RCC 7860 (cell line): ENCODE data around the gene SLC50A1.
"Not testable (repeated sequence)": the region's sequence is repeated elsewhere in the genome, so short reads cannot be mapped to it uniquely, and the experiment has no call there.

Source experiments
- DNase-seq: peaks from one replicate; pipeline ENCODE4 v3.0.0-alpha.2; 2015; ENCODE audit warnings: low spot score
- FAIRE-seq: peaks from 2 replicates; lab custom pipeline; 2012; peaks lifted over from hg19 to GRCh38; lab: Jason Lieb, UNC

SLC50A1 gene

DNA sequence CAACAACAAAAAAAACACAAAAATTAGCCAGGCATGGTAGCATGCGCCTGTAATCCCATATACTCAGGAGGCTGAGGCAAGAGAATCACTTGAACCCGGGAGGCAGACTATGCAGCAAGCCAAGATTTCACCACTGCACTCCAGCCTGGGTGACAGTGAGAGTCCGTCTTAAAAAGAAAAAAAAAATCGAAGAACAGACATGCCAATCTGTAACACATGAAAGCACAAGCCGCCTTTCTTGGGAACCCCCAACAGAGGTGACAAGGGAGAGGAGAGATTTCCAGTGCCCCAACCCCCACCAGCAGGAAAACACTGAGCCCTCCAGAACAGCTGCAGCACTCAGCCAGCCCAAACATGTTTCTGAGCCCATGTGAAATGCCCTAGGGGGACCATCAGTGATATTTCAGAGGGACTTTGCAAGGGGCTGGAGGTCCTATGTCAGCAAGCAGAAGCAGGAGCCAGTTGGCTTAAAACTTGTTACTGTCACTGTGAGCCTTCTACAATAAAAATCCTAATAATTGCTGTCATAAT is 22.1 kb upstream of the SLC50A1 start:
- FAIRE-seq (no peak), DNase-seq (no peak)

DNA sequence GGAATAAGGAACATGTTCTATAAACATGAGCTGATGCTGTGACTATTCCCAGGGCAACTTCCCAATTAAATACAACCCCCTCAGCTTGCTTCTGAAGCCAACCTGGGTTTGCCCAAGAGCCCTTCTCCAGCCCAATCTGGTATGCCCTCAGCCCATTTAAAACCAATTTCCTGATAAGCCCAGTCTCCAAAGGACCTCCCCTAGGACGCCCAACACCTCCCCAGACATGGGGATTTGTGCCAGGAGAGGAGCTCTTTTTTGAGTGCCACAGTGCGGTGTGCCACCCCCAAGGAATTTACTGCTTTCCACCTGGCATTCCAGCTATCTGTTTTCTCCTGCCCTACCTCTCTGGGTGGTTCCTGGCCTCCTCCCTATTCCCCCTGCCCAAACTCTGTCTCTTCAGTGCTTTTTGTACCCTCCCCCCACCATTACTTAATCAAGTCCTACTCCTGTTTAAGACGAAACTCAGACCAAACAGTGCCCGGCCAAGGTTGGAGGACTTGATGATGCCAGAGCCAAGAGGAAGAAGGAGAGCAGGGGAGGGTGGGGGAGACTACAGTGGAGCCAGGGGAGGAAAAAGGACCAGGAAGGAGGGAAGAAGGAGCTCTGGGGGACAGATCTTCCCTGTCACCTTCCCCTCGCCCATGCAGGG is 19.4 kb upstream of the SLC50A1 start:
- DNase-seq (no peak), FAIRE-seq (no peak)

- FAIRE-seq (no peak), DNase-seq (no peak)
Measured at GRCh38 chr1:155117610-155118009, 18.0 kb upstream of the SLC50A1 start.

DNA sequence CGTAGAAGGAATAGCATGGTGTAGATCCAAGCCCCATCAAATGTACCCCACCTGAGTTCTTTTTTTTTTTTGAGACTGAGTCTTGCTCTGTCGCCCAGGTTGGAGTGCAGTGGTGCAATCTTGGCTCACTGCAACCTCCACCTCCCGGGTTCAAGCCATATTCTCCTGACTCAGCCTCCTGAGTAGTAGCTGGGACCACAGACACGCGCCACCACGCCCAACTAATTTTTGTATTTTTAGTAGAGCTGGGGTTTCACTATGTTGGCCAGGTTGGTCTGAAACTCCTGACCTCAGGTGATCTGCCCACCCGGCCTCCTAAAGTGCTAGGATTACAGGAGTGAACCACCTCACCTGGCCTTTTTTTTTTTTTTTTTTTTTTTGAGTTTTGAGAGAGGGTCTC is 17.6 kb upstream of the SLC50A1 start:
- not testable (repeated sequence) for DNase-seq, FAIRE-seq

GRCh38 chr1:155120253-155120652 is 15.4 kb upstream of the SLC50A1 start:
- FAIRE-seq: no peak
- DNase-seq: no peak

GRCh38 chr1:155121249-155121648 is 14.4 kb upstream of the SLC50A1 start:
- FAIRE-seq (no peak), DNase-seq (no peak)

DNA sequence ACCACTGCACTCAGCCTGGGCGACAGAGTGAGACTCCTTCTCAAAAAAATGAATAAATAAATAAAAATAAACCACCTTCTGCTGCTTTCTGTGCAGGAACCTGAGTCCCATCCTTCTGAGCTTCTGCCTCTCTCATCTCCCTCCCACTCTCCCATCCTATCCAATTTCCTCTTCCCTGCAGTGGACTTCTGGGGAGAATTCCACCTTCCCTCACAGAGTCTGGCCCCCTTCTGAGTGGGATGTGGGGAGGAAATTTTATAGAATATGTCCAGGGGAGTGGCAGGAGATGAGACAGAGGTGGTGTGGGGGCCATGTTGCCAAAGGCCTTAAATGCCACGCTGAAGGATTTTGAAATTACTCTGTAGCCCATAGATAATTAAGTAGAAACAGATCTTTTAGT is 13.3 kb upstream of the SLC50A1 start:
- no peak for FAIRE-seq
- no peak for DNase-seq

GRCh38 chr1:155123801-155124200 is 11.9 kb upstream of the SLC50A1 start:
- DNase-seq (no peak), FAIRE-seq (no peak)

DNA sequence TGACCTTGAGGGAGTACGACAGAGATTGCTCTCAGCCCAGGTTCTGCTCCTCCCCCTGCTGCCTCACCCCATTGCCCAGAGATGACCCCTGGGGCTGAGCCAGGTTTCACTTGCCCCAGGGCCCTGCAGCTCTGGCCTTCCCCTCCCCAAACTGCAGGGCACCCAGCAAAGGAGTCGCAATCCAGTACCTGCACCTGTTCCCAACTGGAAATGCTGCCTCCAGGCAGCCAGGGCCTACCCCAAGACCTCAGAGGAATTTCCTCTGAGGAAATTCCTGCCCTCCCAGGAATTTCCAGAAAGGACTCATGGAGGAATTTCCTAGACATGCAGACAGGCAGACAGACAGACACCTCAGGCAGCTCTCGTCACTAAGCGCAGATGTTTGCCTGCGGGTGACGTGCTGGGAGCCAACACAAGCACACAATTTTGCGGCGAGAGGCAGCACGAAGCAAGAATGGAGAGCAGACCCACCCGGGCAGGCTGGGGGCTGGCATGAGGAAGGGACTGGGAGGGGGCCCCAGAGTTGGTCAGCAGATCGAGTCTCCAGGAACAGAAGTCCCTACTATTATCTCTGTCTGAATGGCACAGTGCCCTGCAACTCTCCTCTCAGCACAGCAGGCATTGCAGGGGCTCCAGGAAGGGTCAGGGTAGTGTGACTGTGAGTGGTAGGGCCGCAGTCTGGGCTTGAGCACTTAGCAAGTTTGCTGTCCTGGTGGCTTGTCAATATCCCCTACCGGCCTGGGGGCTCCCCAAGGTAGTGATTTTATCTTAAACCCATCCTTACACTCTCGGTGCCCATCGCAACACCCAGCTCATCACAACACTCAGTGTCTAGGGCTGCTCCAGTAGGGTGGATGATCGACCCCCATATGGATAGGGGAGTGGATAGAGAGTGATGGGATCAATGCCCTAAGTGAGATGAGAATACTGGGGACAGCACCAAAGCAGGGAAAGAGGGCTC is 10.9 kb upstream of the SLC50A1 start:
- FAIRE-seq (no peak), DNase-seq (peak; percentile 53)

DNA sequence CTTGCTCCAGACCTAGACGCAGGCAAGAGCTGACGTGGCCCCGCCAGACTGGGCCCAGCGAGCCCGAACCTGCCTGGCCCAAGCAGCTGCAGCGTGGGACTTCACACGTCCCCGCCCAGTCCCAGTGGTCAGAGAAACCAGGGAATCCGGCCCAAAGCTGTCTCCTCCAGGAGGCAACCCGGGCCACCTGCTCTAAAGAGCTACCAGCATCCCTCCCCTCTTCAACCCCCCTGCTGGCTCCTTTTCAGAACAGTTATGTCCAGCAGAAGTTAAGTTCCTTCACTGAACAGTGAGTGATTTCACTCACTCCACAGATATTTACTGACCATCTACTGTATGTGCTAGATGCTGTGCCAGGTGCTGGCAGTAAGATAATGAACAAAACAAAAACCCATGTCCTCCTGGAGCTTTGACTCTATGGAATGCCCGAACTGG is 10.1 kb upstream of the SLC50A1 start:
- DNase-seq (no peak), FAIRE-seq (no peak)

- FAIRE-seq: no peak
- DNase-seq: no peak
Measured at GRCh38 chr1:155125946-155126555, 9.6 kb upstream of the SLC50A1 start.

- FAIRE-seq (no peak), DNase-seq (no peak)
Measured at GRCh38 chr1:155126556-155127104, 9.0 kb upstream of the SLC50A1 start.

GRCh38 chr1:155127105-155127966 is 8.3 kb upstream of the SLC50A1 start, which contains the start of gene EFNA1:
Gene EFNA1 (plus strand): TSS chr1:155127876. CDS start chr1:155127978, 102 bp downstream.
- no peak for FAIRE-seq
- peak; percentile 23 for DNase-seq

DNA sequence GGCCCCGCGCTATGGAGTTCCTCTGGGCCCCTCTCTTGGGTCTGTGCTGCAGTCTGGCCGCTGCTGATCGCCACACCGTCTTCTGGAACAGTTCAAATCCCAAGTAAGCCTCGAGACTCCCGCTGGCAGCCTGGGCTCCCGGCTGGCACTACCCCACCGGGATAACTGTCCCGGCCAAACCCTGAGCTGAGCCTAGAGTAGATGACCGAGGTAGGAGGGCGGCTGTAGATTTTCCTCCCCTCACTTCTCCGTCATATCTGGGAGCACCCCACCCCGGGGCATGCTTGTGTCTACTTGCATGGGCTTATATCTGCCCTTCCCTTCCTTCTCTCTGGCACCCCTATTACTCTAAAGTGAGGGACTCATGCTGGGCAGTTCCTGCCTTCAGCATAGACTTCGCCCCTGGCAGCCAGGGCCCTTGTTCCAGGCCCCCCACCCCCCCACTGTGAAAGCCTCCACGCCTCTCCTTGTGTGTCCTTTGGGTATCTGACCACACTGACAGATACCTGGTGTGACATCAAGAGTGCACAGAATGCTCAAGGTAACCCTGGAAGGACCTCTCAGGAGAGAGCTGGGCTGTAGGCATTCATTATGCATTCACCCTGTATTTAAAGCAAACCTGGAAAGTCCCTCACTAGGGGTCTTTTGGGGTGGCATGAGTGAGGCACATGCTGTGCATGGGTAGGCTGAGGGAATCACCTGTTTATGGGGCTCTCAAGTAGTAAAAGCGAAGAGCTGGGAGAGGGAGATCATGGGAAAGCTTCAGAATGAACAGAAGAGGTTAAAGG is 7.5 kb upstream of the SLC50A1 start:
- FAIRE-seq: no peak
- no peak for DNase-seq

- no peak for FAIRE-seq
- peak; percentile 38 for DNase-seq
Measured at GRCh38 chr1:155128755-155129473, 6.7 kb upstream of the SLC50A1 start.

DNA sequence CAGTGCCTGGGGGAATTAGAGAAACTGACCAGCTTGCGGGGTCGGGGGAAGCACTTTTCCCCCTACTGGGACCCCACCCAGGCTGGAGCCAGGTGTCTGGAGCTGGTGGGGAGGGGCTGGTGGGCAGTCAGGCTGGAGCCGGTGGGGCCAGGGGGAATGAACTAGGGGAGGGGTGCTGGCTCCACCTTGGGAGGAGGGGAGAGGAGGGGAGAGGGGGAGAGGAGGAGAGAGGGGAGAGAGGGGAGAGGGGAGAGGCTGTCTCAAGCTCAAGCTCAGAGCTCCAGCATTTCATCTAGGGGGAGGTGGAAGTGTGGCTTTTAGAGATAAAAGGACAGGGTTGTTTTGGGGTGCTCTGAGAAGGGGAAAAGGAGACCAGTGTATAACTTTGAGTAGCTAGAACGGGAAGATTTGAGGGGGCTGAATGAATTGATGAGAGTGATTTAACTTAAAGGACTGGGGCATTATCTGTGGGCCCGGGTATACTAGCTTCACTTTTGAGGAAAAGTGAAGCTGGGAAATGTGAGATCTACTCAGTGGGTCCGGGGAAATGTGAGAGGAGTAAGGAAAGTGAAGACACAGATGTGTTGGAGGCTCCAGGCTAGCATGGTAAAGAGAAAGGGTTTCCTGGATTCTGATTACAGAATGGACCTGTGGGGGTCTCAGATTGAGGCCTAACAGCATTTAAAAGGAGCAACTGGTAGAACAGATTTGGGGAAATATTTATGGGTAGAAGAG is 5.2 kb upstream of the SLC50A1 start:
- no peak for FAIRE-seq
- DNase-seq: no peak

DNA sequence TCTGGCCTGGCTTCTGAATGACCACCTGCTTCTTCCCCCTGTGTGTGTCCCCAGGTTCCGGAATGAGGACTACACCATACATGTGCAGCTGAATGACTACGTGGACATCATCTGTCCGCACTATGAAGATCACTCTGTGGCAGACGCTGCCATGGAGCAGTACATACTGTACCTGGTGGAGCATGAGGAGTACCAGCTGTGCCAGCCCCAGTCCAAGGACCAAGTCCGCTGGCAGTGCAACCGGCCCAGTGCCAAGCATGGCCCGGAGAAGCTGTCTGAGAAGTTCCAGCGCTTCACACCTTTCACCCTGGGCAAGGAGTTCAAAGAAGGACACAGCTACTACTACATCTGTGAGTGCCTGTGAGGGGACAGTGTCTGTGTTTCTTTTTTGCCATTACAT is 4.4 kb upstream of the SLC50A1 start:
- no peak for FAIRE-seq
- no peak for DNase-seq

DNA sequence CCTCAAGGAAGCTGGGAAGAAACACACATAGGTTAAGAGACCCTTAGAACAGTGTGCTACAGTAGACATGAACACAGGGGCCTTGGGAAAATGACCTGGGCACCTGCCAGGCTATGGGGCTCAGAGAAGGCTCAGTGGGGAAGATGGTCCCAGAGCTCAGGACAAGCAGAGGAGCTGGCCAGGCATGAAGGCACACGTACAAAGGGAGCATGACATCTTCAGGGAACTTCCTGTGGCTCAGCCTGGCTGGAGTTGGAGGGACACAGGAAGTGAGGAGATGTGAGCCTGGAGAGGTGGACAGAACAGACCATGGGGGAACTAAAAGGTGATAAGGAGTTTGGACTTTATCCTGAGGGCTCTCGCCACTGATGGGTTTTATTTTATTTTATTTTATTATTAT is 3.8 kb upstream of the SLC50A1 start:
- DNase-seq: peak; percentile 33
- no peak for FAIRE-seq
